GM23338 (cell line): Measurements from ENCODE around the gene PIAS1.

Experiments
- JUNB ChIP-seq: IDR thresholded peaks from one replicate; pipeline ENCODE4 v1.6.1; 2016; ENCODE audit warnings: antibody characterized with exemption; ENCODE audit not compliant: unreplicated experiment
- NANOG ChIP-seq: IDR thresholded peaks from 2 replicates; pipeline ENCODE4 v1.6.1; 2016; ENCODE audit warnings: antibody characterized with exemption, borderline replicate concordance
- TF ChIP-seq, protein P1 (sequence below), 2 experiments: fragments of 200-600 bp in 1 of 2; sonication (generic) in 1 of 2; conservative IDR thresholded peaks; 2 replicates each; pipeline versions ENCODE4 v1.5.1 to v1.6.1; 2016 to 2017; ENCODE audit warnings: antibody characterized with exemption in 2 of 2, low read depth in 2 of 2, mild to moderate bottlenecking in 2 of 2, moderate library complexity in 1 of 2
- TF ChIP-seq, protein P2 (sequence below): IDR thresholded peaks from one replicate; pipeline ENCODE4 v1.6.1; 2018; ENCODE audit warnings: antibody characterized with exemption; ENCODE audit not compliant: unreplicated experiment
- TF ChIP-seq, protein P3 (sequence below): fragments of 250-450 bp; sonication (Bioruptor Pico); IDR thresholded peaks from 2 replicates; pipeline ENCODE4 v1.5.0; 2020; ENCODE audit warnings: mild to moderate bottlenecking, moderate library complexity

DNA sequence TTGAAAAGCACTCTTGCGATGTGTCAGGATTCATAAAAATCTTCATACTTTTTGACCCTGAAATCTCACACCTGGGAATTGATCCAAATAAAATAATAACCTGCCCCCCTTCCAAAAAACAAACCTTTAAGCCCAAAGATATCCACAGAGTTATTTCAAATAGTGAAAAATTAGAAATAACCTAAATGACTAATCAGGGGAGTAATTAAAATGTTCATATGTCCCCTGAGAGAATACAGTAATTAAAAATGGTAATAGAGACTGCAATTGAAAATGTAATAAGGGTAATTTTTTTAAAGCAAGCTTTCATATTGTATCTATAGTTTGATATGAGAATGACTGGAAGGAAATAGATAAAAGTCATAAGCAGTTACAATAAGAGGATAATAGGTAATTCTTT, 83.0 kb downstream of the PIAS1 start:
- TF ChIP-seq, protein P1, sequence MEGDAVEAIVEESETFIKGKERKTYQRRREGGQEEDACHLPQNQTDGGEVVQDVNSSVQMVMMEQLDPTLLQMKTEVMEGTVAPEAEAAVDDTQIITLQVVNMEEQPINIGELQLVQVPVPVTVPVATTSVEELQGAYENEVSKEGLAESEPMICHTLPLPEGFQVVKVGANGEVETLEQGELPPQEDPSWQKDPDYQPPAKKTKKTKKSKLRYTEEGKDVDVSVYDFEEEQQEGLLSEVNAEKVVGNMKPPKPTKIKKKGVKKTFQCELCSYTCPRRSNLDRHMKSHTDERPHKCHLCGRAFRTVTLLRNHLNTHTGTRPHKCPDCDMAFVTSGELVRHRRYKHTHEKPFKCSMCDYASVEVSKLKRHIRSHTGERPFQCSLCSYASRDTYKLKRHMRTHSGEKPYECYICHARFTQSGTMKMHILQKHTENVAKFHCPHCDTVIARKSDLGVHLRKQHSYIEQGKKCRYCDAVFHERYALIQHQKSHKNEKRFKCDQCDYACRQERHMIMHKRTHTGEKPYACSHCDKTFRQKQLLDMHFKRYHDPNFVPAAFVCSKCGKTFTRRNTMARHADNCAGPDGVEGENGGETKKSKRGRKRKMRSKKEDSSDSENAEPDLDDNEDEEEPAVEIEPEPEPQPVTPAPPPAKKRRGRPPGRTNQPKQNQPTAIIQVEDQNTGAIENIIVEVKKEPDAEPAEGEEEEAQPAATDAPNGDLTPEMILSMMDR (conservative IDR thresholded peaks at IDR 0.05; ENCODE audit: low read depth in 2 of 2): no peak
- TF ChIP-seq JUNB (no peak), NANOG (no peak)
- TF ChIP-seq, protein P2, sequence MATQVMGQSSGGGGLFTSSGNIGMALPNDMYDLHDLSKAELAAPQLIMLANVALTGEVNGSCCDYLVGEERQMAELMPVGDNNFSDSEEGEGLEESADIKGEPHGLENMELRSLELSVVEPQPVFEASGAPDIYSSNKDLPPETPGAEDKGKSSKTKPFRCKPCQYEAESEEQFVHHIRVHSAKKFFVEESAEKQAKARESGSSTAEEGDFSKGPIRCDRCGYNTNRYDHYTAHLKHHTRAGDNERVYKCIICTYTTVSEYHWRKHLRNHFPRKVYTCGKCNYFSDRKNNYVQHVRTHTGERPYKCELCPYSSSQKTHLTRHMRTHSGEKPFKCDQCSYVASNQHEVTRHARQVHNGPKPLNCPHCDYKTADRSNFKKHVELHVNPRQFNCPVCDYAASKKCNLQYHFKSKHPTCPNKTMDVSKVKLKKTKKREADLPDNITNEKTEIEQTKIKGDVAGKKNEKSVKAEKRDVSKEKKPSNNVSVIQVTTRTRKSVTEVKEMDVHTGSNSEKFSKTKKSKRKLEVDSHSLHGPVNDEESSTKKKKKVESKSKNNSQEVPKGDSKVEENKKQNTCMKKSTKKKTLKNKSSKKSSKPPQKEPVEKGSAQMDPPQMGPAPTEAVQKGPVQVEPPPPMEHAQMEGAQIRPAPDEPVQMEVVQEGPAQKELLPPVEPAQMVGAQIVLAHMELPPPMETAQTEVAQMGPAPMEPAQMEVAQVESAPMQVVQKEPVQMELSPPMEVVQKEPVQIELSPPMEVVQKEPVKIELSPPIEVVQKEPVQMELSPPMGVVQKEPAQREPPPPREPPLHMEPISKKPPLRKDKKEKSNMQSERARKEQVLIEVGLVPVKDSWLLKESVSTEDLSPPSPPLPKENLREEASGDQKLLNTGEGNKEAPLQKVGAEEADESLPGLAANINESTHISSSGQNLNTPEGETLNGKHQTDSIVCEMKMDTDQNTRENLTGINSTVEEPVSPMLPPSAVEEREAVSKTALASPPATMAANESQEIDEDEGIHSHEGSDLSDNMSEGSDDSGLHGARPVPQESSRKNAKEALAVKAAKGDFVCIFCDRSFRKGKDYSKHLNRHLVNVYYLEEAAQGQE: no peak
- TF ChIP-seq, protein P3, sequence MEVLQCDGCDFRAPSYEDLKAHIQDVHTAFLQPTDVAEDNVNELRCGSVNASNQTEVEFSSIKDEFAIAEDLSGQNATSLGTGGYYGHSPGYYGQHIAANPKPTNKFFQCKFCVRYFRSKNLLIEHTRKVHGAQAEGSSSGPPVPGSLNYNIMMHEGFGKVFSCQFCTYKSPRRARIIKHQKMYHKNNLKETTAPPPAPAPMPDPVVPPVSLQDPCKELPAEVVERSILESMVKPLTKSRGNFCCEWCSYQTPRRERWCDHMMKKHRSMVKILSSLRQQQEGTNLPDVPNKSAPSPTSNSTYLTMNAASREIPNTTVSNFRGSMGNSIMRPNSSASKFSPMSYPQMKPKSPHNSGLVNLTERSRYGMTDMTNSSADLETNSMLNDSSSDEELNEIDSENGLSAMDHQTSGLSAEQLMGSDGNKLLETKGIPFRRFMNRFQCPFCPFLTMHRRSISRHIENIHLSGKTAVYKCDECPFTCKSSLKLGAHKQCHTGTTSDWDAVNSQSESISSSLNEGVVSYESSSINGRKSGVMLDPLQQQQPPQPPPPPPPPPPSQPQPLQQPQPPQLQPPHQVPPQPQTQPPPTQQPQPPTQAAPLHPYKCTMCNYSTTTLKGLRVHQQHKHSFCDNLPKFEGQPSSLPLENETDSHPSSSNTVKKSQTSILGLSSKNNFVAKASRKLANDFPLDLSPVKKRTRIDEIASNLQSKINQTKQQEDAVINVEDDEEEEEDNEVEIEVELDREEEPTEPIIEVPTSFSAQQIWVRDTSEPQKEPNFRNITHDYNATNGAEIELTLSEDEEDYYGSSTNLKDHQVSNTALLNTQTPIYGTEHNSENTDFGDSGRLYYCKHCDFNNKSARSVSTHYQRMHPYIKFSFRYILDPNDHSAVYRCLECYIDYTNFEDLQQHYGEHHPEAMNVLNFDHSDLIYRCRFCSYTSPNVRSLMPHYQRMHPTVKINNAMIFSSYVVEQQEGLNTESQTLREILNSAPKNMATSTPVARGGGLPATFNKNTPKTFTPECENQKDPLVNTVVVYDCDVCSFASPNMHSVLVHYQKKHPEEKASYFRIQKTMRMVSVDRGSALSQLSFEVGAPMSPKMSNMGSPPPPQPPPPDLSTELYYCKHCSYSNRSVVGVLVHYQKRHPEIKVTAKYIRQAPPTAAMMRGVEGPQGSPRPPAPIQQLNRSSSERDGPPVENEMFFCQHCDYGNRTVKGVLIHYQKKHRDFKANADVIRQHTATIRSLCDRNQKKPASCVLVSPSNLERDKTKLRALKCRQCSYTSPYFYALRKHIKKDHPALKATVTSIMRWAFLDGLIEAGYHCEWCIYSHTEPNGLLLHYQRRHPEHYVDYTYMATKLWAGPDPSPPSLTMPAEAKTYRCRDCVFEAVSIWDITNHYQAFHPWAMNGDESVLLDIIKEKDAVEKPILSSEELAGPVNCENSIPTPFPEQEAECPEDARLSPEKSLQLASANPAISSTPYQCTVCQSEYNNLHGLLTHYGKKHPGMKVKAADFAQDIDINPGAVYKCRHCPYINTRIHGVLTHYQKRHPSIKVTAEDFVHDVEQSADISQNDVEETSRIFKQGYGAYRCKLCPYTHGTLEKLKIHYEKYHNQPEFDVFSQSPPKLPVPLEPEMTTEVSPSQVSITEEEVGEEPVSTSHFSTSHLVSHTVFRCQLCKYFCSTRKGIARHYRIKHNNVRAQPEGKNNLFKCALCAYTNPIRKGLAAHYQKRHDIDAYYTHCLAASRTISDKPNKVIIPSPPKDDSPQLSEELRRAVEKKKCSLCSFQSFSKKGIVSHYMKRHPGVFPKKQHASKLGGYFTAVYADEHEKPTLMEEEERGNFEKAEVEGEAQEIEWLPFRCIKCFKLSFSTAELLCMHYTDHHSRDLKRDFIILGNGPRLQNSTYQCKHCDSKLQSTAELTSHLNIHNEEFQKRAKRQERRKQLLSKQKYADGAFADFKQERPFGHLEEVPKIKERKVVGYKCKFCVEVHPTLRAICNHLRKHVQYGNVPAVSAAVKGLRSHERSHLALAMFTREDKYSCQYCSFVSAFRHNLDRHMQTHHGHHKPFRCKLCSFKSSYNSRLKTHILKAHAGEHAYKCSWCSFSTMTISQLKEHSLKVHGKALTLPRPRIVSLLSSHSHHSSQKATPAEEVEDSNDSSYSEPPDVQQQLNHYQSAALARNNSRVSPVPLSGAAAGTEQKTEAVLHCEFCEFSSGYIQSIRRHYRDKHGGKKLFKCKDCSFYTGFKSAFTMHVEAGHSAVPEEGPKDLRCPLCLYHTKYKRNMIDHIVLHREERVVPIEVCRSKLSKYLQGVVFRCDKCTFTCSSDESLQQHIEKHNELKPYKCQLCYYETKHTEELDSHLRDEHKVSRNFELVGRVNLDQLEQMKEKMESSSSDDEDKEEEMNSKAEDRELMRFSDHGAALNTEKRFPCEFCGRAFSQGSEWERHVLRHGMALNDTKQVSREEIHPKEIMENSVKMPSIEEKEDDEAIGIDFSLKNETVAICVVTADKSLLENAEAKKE (CRISPR knock-in tag): no peak
